Activated naive CD8-positive, alpha-beta T cell (primary cell): ENCODE measurements around the gene BSN.
"Not testable (repeated sequence)": the region's sequence is repeated elsewhere in the genome, so short reads cannot be mapped to it uniquely, and the experiment has no call there.

Experiments used
- H3K27ac Mint-ChIP-seq: one replicate; pipeline ENCODE4 v1.8.0; 2021; ENCODE audit warnings: mixed read lengths
- H3K27me3 Mint-ChIP-seq: one replicate; pipeline ENCODE4 v1.8.0; 2021; ENCODE audit warnings: mixed read lengths
- H3K36me3 Mint-ChIP-seq: one replicate; pipeline ENCODE4 v1.8.0; 2021; ENCODE audit warnings: mixed read lengths
- H3K4me1 Mint-ChIP-seq: one replicate; pipeline ENCODE4 v1.8.0; 2021; ENCODE audit warnings: low read depth, mixed read lengths
- H3K4me3 Mint-ChIP-seq: one replicate; pipeline ENCODE4 v1.8.0; 2021; ENCODE audit warnings: mild to moderate bottlenecking, mixed read lengths
- H3K9me3 Mint-ChIP-seq: one replicate; pipeline ENCODE4 v1.8.0; 2021; ENCODE audit warnings: low read depth, mixed read lengths

BSN gene

DNA sequence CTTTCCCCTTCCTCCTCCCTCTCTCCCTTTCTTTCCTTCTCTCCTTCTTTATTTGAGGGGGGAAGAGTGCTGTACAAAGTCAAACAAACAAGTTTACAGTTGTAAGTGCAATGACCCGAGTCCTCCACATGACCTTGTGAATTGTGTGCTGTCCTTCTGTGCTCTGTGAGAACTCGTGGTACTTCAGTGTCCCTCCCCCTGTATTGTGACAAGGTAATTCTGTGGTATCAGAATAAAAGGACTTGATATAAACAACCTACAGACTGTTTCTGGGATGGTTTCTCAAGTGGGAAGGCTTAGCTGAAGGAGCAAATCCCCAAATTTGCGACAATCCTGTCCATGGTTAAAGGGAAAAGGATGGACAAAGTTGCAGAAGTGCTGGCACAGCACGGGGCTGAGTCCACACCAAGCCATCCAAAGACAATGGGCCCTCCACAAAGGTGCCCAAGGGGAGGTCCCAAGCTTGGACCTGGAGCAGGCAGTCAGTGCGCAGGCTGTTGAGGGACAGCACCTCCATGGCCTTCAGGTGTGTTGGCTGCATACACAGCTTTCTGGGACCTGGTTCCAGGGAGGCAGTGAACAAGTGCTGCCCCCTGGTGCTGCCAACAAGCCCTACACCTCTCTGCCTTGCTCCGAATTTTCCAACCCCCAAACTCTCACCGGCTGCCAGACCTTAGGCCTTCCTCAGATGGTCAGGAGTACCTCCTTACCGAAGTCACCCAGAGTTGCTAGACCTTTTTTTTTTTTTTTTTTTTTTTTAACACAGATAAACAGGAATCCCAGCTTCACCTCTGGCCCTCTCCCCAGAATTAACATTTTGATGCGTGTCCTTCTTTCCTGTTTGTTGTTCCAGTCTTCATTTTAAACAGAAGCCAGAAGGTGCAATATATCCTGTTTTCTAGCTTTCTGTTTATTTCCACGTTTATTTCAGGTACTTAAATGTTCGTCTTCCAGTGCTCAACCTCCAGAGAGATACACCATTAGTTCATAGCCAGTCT lies 117.3 kb downstream of the BSN start:
- Mint-ChIP-seq H3K27ac (peak overlapping the region; percentile 90), H3K36me3 (no peaks in the 10 kb centered on the region), H3K9me3 (no peaks in the 10 kb centered on the region), H3K27me3 (no peaks in the 10 kb centered on the region), H3K4me1 (peaks cover 28% of the 10 kb centered on the region), H3K4me3 (peak overlapping the region; percentile 87)

DNA sequence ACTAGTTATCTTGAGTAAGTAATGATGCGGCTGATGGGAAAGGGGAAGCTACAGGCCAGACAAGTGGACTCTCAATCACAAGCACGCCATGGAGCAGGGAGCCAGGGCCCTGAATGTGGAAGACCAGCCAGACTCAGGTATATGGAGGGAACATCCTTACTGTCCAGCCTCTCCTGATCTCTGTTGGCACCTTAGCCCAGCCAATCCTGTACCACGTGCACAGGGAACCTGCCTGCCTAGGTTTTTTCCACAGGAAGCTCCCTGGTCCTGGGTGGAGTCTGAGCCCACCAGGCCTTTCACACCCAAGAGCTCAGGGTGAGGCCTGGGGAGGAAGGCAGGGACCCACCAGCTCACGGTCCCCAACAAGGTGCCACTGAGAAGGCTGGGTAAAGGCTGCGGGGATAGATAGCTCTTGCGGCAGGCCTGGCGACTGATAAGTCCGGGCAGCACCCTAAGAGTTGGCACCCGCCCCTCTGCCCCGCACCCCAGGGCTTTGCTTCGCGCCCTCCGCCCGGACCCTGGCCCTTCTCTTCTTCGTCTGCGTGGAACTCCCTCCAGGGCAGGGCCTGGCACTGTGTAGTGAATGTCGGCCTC lies 118.9 kb downstream of the BSN start:
- peak overlapping the region; percentile 92 for H3K4me3 Mint-ChIP-seq
- H3K36me3 Mint-ChIP-seq, result no peaks in the 10 kb centered on the region
- no peaks in the 10 kb centered on the region for H3K27me3 Mint-ChIP-seq
- H3K9me3 Mint-ChIP-seq, result no peaks in the 10 kb centered on the region
- peaks cover 37% of the 10 kb centered on the region for H3K4me1 Mint-ChIP-seq
- H3K27ac Mint-ChIP-seq, result peak overlapping the region; percentile 95

DNA sequence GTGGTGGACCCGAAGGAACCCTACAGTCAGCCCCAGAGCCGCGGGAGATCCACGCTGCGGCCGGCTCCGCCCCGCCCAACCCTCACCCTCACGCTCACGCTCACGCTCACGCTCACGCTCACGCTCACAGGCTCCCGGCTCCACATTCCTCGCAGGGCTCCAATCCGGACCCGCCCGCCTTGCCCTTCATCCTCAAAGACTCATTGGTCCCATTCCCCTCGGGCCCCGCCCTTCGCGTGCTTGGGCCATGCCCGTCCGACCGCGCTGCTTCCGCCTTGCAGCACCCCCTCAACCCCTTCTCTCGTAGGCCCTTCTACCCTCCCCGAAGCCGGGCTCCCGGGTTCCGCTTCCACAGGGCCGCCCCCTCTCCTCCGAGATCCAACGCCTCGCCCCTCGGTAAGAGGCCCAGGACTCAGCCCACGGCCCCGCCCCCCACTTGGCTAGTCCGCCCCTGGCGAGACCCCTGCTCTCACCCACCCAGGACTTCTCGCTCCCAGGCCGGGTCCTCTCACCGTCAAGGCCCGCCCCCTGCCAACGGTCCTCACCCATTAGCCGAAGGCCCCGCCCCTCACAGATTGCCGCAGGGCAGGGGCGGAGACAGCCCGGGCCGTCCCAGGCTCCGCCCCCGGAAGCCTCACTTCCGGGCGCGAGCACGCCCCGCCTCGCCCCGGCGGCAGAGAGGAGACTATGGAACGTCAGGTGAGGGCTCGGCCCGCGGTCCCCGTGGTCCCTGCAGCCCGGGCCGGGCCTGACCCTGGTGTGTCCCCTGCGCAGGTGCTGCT lies 119.6 kb downstream of the BSN start, which contains the start of gene APEH:
TSS of gene APEH (plus strand) at position 637 of the 782 bp plus-strand sequence. CDS start at position 688, 51 bp downstream.
- Mint-ChIP-seq H3K4me1 (peaks cover 38% of the 10 kb centered on the region), H3K4me3 (peak within 1 kb of the TSS; percentile 92), H3K9me3 (no peaks in the 10 kb centered on the region), H3K27ac (peak within 1 kb of the TSS; percentile 95), H3K27me3 (no peaks in the 10 kb centered on the region), H3K36me3 (no peaks in the 10 kb centered on the region)

DNA sequence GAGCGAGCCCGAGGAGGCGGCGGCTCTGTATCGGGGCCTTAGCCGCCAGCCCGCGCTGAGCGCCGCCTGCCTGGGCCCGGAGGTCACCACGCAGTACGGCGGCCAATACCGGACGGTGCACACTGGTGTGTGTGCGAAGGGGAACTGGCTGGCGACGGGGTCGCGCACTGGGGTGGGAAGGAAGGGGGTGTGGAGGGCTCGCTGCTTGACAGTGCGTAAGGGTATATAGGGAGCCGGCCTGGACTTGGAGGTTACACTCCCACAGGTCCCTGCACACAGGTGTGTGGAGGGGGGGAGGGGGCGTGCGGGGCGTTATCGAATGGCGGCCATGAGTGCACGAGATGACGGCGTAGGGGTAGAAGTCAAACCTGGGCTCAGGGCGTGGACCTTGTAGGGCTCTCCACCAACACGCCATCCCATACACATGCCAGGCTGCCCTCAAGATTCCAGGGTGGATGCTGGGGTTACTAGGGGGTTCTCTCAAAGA lies 120.3 kb downstream of the BSN start:
- no peaks in the 10 kb centered on the region for H3K36me3 Mint-ChIP-seq
- no peaks in the 10 kb centered on the region for H3K9me3 Mint-ChIP-seq
- no peaks in the 10 kb centered on the region for H3K27me3 Mint-ChIP-seq
- H3K4me1 Mint-ChIP-seq, result peaks cover 38% of the 10 kb centered on the region
- peak overlapping the region; percentile 28 for H3K27ac Mint-ChIP-seq
- peak overlapping the region; percentile 92 for H3K4me3 Mint-ChIP-seq

DNA sequence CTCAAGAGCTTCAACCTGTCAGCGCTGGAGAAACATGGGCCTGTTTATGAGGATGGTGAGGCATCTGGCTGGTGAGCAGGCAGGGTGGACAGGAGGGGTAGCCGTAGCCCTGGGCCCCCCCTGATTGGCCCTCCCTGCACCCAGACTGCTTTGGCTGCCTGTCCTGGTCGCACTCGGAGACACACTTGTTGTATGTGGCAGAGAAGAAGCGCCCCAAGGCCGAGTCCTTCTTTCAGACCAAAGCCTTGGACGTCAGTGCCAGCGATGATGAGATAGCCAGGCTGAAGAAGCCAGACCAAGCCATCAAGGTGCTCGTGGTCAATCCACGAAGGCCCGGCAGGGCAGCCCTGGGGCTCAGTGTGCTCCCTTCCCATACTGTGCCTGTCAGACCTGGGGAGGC lies 121.6 kb downstream of the BSN start:
- Mint-ChIP-seq H3K36me3 (peaks cover 2% of the 10 kb centered on the region), H3K27ac (no peak overlapping the region), H3K9me3 (no peaks in the 10 kb centered on the region), H3K4me1 (peaks cover 42% of the 10 kb centered on the region), H3K27me3 (no peaks in the 10 kb centered on the region), H3K4me3 (peak overlapping the region; percentile 92)

DNA sequence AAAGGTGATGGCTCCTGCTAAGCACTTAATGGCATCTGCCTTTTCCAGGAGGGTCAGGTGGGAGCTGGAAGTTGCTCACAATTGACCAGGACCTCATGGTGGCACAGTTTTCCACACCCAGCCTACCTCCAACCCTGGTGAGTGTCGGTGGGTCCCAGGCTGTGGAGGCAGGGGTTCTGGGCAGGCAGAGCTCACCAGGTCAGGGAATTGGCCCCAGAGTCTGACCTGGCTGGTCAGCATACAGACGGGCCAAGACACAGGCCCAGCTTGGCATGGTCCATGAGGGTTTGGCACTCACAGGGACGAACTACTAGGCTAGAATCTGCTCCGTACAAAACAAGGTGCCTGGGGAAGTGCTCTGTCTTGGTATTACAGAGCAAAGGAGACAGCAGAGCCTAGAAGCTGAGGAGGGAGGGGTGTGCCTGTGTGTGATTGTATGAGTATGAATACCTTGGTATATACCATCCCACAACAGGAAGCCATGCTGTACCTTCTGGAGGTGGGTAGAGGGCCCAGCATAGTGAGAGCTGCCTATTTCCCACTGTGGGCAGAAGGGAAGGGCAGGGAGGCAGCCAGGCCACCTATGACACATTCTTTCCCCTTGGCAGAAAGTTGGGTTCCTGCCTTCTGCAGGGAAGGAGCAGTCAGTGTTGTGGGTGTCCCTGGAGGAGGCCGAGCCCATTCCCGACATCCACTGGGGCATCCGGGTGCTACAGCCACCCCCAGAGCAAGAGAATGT lies 126.4 kb downstream of the BSN start:
- H3K4me3 Mint-ChIP-seq, result no peak overlapping the region
- H3K36me3 Mint-ChIP-seq, result peaks cover 2% of the 10 kb centered on the region
- no peaks in the 10 kb centered on the region for H3K9me3 Mint-ChIP-seq
- H3K4me1 Mint-ChIP-seq, result peaks cover 21% of the 10 kb centered on the region
- H3K27ac Mint-ChIP-seq, result no peak overlapping the region
- no peaks in the 10 kb centered on the region for H3K27me3 Mint-ChIP-seq

DNA sequence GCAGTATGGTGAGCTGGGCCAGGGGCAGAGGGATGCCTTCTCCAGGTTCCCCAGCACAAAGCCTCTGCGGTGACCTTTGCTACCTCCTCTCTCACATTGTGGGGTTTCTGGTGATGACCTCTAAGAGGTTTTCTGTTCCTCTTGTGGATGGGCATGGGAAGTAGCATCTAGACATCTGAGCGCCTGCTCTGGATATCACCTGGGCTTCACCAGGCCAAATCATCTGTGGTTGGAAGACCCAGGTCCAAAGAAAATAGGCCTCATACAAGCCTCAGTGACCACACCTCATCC lies 126.9 kb downstream of the BSN start:
- no peak overlapping the region for H3K27ac Mint-ChIP-seq
- no peaks in the 10 kb centered on the region for H3K9me3 Mint-ChIP-seq
- no peaks in the 10 kb centered on the region for H3K27me3 Mint-ChIP-seq
- peaks cover 2% of the 10 kb centered on the region for H3K36me3 Mint-ChIP-seq
- H3K4me3 Mint-ChIP-seq, result no peak overlapping the region
- H3K4me1 Mint-ChIP-seq, result peaks cover 17% of the 10 kb centered on the region

DNA sequence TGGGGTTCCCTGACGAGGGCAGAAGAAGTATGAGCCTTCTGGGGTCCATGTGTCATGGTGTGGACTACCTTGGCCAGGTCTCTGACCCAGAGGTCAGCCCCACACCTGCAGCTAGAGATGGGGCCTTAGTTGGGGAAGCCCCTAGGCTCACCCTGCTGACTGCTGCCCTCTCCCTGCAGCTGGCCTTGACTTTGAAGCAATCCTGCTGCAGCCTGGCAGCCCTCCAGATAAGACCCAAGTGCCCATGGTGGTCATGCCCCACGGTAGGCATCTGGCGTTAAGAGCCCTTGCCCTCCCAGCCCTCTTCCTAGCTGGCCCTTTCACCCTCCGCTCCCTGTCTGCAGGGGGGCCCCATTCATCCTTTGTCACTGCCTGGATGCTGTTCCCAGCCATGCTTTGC lies 127.3 kb downstream of the BSN start:
- Mint-ChIP-seq H3K4me1 (peaks cover 16% of the 10 kb centered on the region), H3K9me3 (no peaks in the 10 kb centered on the region), H3K27me3 (no peaks in the 10 kb centered on the region), H3K27ac (no peak overlapping the region), H3K4me3 (no peak overlapping the region), H3K36me3 (peaks cover 2% of the 10 kb centered on the region)

DNA sequence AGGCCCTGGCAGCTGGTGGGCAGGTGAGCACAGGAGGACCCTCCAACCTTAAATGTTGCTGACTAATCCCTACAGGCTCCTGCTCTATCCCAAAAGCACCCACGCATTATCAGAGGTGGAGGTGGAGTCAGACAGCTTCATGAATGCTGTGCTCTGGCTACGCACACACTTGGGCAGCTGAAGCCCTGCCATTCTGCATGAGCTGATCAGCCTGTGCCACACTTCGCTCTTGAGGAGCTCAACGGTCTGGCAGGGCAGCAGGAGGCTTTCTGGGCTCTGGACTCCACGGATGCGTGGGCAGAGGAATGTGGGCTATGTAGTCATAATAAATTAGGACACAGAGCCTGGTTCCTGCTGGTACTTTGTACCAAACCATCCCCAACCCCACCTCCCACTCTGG lies 128.9 kb downstream of the BSN start:
- Mint-ChIP-seq H3K36me3 (peaks cover 2% of the 10 kb centered on the region), H3K4me1 (peaks cover 9% of the 10 kb centered on the region), H3K4me3 (no peak overlapping the region), H3K9me3 (no peaks in the 10 kb centered on the region), H3K27ac (no peak overlapping the region), H3K27me3 (no peaks in the 10 kb centered on the region)

DNA sequence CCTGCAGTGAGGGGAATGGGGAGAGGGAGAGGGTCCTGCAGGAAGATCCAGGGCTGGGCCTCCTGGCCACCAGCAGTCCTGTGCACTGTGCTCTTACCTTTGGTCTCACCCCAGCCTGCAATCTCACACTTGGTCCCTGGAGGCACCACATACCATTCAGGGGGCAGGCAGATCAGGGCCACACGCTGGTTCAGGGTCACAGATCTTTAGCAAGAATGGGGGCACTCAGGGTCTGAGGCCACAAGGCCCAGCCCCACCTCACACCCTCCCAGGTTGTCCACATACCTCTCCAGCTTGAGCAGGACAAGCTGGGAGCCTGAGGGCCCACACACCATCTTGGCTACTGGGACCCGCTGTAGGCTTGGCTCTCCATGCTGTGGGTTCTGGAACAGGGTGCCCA lies 130.2 kb downstream of the BSN start:
- not testable (repeated sequence) for H3K4me3 Mint-ChIP-seq, H3K9me3 Mint-ChIP-seq, H3K27ac Mint-ChIP-seq, H3K36me3 Mint-ChIP-seq, H3K27me3 Mint-ChIP-seq
- H3K4me1 Mint-ChIP-seq, result peaks cover 16% of the 10 kb centered on the region

DNA sequence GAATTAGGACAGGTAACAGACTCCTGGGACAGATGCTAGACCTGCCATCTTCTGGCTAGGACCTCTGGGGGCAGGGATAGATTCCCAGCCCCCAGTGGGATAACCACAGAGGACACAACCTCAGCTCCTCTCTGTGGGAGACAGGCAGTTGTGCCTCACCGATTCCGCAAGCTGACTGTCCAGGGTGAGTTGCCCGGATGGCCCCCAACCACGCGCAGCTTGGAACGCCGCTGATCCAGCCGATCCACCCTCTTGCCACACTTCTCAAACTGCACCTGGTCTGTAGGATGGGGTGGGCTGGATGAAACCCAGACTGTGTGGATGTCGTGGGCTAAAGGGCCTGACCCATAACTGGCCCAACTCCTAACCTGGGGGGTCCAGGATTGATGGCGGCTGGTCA lies 130.8 kb downstream of the BSN start:
- not testable (repeated sequence) for H3K36me3 Mint-ChIP-seq, H3K27ac Mint-ChIP-seq

DNA sequence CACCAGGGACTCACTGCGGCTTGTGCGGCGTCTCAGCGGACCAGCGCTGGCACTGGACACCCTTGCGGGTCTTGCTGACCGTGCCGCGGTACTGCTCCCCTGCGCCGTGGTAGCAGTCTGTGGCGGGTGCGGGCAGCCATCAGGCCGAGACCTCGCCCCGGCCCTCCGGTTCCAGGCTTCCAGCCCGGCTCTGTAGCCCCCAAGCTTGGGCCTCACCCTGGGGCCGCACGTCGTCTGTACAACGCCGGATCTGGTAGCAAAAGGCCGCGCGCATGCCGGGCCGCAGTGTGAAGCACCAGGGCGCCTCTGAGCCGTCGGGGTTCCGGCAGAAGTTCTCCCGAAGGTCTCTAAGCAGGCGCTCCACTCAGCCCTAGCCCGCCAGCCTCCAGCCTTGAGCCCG lies 131.6 kb downstream of the BSN start:
- H3K4me3 Mint-ChIP-seq, H3K27ac Mint-ChIP-seq, H3K36me3 Mint-ChIP-seq, H3K27me3 Mint-ChIP-seq, H3K9me3 Mint-ChIP-seq: not testable (repeated sequence)
- H3K4me1 Mint-ChIP-seq, result peaks cover 22% of the 10 kb centered on the region

More for the DNA sequence above, 130.8 kb downstream of the BSN start:
- H3K4me1 Mint-ChIP-seq, result peaks cover 16% of the 10 kb centered on the region
- not testable (repeated sequence) for H3K9me3 Mint-ChIP-seq, H3K27me3 Mint-ChIP-seq
- H3K4me3 Mint-ChIP-seq, result peak overlapping the region; percentile 52

DNA sequence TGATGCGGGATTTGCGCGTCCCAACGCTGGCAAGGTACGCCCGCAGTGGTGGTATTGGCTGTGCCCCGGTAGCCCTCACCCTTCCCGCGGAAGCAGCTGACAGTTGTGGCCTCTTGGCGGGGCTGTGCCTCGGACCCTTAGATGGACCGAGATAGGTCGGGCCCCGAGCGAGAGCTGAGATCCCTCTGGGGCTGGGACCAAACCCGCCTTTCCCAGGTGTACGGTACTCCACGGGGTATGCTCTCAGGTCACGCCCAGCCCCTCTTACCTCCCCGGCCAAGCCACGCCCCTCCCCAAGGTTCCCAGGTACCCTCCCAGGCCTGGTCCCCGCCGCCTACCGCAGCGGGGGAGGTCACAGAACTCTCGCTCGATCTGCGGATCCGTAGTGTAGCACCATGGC lies 132.1 kb downstream of the BSN start:
- not testable (repeated sequence) for H3K9me3 Mint-ChIP-seq, H3K27me3 Mint-ChIP-seq, H3K27ac Mint-ChIP-seq, H3K36me3 Mint-ChIP-seq
- Mint-ChIP-seq H3K4me1 (peaks cover 27% of the 10 kb centered on the region), H3K4me3 (peak overlapping the region; percentile 66)

DNA sequence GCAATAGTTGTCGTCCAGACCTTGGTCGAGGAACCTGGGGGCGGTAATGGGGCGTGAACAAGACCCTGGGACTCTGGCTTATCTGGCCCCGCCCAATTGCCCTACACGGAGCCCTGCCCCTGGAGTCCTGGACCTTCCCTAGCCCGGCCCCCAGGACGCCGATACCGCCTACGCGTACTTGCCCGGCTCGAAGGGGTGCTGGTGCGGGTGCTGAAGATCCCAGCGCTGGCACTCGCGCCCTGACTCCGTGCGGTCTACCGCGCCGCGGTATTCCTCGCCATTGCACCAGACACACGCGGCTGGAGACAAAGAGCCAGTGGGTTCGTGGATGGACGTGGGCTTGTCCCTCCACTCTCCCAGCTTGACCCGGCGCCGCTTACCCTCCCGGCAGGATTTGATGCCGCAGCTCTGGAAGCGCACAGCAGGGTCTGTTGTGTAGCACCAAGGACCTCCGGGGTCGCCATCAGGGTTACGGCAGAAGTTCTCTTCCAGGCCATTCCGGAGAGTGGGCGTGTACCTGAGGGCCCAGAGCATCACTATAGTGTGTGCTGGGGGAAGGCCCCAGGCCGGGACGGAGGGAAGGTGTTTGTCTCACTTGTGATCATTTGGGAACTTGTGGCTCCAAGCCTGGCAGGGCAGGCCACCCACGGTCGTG lies 132.6 kb downstream of the BSN start:
- H3K36me3 Mint-ChIP-seq, H3K27me3 Mint-ChIP-seq, H3K27ac Mint-ChIP-seq, H3K9me3 Mint-ChIP-seq: not testable (repeated sequence)
- Mint-ChIP-seq H3K4me3 (peak overlapping the region; percentile 46), H3K4me1 (peaks cover 27% of the 10 kb centered on the region)
